H54 (cell line): ENCODE measurements around the gene EPB41.

Experiments
- DNase-seq: peaks from one replicate; pipeline ENCODE4 v3.0.0; 2011; ENCODE audit warnings: low spot score, mixed read lengths; ENCODE audit not compliant: insufficient read length
- FAIRE-seq: peaks from 3 replicates; lab custom pipeline; 2011; peaks lifted over from hg19 to GRCh38; lab: Jason Lieb, UNC
- POLR2A ChIP-seq: IDR thresholded peaks from 2 replicates; pipeline ENCODE4 v1.6.1; 2011; ENCODE audit warnings: low read depth, mild to moderate bottlenecking, low read length

The EPB41 gene

GRCh38 chr1:28885977-28886730 lies 28.2 kb upstream of the EPB41 start:
- no peak for DNase-seq
- FAIRE-seq = no peak
- no peak for TF ChIP-seq POLR2A

DNA sequence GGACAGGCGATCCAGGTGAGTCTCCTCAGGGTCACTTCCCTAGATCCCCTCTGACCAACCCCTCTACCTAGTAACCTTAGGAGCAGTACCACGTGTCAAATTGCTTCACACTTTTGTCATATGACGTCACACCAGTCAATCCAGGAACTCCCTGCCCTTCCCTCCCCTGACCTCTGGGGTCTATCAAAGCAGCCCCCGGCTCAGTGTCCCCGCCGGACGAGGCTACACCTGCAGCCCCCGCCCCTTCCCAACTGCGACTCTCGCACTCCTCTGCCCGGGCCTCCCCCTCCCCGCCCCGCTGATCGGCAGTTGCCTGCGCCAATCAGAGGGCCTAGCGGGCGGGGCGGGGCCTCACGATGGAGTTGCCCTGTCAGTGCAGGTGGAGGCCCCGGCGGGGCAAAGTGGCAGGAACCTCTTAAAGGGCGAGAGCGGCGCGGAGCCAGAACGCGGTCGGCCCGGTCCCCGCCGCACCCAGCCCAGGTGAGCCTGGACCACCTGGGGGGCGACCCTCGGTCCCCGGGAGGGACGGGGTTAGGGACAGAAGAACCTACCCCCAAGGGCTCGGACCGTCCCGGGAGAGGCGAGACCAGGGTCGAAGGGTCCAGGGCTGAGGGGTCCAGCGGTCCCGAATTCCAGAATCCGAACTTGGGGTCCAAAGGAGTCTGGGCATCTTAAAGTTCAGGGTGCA lies 27.5 kb upstream of the EPB41 start:
- no peak for TF ChIP-seq POLR2A
- DNase-seq (peak; percentile 85), FAIRE-seq (no peak)

GRCh38 chr1:28887419-28887834 lies 26.9 kb upstream of the EPB41 start:
- DNase-seq = no peak
- FAIRE-seq = no peak
- no peak for TF ChIP-seq POLR2A

DNA sequence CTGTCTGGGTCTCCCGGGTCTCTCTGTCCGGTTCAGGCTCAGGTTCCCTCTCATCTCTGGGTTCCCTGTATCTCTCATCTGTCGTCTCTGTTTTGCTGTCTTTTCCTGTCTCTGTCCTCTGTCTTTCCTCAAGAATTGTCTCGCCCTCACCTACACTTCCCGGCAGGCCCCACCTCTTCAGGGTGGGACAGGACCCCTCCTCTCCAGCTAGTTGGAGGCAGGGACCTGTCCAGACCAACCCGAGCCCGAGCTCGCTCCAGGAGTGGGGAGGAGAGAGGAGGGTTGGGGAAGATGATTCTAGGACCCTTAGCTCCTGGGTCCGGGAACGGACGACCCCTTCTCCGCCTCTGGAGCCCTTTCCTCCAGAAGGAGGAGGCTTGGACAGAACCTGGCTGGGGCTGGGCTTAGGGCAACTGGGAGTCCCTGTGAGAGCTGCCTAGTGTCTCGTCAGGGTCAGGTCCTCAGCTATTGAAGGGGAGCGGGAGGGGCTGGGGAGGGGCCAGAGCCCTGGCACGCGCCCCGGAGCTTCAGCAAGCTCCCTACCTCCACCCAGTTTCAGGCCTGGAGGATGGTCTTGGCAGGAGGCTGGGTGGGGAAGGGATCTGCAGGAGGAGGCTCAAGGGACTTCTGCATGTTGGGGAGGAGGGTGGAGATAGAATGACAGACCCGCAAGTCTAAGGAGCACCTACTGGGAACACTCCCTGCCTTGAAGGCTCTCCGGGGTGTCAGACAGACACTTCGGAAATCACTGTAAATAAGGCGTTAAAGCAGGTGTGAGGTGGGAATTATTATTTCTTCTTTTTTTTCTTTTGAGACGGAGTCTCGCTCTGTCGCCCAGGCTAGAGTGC lies 26.3 kb upstream of the EPB41 start:
- DNase-seq (no peak), FAIRE-seq (no peak)
- no peak for TF ChIP-seq POLR2A

DNA sequence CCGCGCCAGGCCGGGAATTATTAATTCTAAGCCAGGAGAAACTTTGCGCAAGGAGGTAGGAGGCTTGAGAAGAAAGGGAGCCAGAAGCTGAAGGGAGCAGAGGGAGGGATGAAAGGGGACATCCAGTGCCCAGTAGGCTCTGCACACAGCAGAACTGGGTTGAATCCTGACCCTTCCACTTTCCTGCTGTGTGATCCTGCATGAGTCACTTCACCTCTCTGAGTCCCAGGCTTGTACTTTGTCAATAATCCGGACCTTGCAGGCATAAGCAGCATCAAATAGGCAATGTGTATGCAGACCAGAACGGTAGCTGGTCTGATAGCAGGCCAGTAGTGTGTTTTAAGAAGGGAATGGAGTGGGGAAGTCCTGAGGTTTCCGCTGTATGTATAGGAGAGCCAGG lies 25.5 kb upstream of the EPB41 start:
- FAIRE-seq (no peak), DNase-seq (no peak)
- TF ChIP-seq POLR2A = no peak

DNA sequence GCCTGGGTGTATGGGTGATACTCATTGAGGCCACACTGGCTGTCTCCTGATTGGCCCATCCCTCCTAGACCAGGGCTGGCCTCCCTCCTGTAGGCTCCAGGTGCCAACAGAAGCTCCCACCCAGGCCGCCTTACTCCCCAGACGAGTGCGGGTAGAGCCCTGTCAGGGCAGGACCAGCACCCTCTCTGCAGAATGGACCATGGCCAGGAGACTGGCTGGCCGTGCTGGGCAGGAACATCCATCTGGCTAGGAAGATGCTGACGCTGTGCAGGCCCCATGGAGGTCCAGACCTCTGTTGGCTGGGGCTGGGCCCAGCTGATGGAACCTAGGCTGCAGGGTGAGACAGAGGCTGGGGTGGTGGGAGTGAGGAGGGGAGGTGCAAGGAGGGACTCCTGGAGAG lies 25.0 kb upstream of the EPB41 start:
- FAIRE-seq (no peak), DNase-seq (no peak)
- no peak for TF ChIP-seq POLR2A

DNA sequence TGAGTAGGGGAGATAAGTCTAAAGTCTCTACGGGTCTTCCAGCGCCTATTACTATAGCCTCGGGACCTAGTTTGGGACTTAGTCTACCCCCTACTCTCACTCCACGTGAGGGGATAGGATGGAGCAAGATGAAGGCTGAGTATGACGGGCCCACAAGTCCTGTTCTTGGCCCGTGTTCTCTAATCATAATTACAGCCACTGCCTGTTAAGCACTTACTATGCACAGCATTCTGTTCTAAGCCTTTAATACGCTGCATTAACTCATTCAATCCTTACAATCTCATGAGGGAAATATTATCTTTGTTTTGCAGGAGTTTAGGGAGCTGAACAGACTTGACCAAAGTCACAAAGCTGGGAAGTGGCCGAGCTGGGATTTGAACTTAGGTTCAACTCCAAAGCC lies 23.9 kb upstream of the EPB41 start:
- DNase-seq = no peak
- no peak for FAIRE-seq
- no peak for TF ChIP-seq POLR2A

- no peak for TF ChIP-seq POLR2A
- FAIRE-seq (no peak), DNase-seq (no peak)
Measured at GRCh38 chr1:28890836-28891235, 23.5 kb upstream of the EPB41 start.

DNA sequence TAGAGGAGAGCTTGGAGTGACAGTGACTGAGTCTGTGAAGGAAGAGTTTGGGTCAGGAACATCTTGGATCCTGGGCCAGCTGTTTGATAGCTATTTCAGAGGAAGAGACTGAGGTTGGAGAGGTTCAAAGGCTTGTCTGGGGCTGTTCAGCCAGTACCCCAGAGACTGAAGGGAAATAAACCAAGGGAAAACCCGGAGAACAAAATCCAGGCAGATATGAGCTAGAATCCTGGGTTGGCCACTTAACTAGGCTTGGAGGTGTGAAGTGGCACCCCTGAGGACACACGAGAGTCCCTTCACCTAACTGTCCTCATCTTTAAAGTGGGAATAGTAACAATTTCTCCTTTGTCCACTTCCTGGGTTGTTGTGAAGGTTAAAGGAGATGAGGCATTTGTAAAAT lies 23.1 kb upstream of the EPB41 start:
- FAIRE-seq = no peak

GRCh38 chr1:28893403-28894102 lies 20.8 kb upstream of the EPB41 start:
- no peak for DNase-seq
- no peak for TF ChIP-seq POLR2A
- no peak for FAIRE-seq

More for the DNA sequence above, 23.1 kb upstream of the EPB41 start:
- no peak for DNase-seq
- TF ChIP-seq POLR2A = no peak

GRCh38 chr1:28894785-28895184 lies 19.6 kb upstream of the EPB41 start:
- DNase-seq (no peak), FAIRE-seq (no peak)
- TF ChIP-seq POLR2A = no peak

GRCh38 chr1:28895896-28896608 lies 18.3 kb upstream of the EPB41 start:
- no peak for DNase-seq
- FAIRE-seq = no peak
- no peak for TF ChIP-seq POLR2A

- no peak for TF ChIP-seq POLR2A
- DNase-seq (no peak), FAIRE-seq (no peak)
Measured at GRCh38 chr1:28896609-28896986, 17.8 kb upstream of the EPB41 start.
